ENCODE data around the gene WIPF3. TPM values are rescaled to one million over a fixed set of nuclear protein-coding genes. Genes with fewer than 3 reads are reported as not detected.

The WIPF3 gene
- total and polyA plus RNA-seq, 8 donors, result 1.2 to 11.2 (median 4.0) TPM; not detected in 1

DNA sequence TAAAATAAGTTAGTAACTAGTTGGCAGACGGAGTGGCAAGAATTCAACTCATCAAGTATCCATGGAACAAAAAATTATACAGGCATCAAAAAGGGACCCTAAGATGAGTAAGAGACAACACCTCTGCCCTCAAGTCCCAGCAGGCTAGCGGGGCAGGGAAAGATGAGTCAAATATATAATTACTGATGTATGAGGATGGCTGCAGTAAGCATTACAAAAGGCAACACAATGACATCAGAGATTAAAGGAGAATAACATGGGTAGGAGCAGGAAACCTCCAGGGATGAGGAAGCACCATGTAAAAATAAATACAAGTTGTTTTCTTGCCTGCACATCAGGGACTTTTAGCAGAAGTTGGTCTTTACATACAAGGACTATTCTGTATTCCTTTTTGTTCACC is 133.9 kb downstream of the WIPF3 start:
- TF ChIP-seq, protein P1, sequence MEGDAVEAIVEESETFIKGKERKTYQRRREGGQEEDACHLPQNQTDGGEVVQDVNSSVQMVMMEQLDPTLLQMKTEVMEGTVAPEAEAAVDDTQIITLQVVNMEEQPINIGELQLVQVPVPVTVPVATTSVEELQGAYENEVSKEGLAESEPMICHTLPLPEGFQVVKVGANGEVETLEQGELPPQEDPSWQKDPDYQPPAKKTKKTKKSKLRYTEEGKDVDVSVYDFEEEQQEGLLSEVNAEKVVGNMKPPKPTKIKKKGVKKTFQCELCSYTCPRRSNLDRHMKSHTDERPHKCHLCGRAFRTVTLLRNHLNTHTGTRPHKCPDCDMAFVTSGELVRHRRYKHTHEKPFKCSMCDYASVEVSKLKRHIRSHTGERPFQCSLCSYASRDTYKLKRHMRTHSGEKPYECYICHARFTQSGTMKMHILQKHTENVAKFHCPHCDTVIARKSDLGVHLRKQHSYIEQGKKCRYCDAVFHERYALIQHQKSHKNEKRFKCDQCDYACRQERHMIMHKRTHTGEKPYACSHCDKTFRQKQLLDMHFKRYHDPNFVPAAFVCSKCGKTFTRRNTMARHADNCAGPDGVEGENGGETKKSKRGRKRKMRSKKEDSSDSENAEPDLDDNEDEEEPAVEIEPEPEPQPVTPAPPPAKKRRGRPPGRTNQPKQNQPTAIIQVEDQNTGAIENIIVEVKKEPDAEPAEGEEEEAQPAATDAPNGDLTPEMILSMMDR (IDR thresholded peaks at IDR 0.05), result no peak
- TF ChIP-seq POLR2A (IDR thresholded peaks at IDR 0.05) (no peak), EP300 (IDR thresholded peaks at IDR 0.05) (no peak), POLR2AphosphoS5 (IDR thresholded peaks at IDR 0.05) (no peak)
- Histone ChIP-seq H3K4me1 (peaks cover 0 to 6% (median 0%) of the 10 kb centered on the region in 4 donors), H3K27ac (no peak overlapping the region), H3K36me3 (peaks cover 13 to 99% (median 93%) of the 10 kb centered on the region in 4 donors), H3K27me3 (no peaks in the 10 kb centered on the region), H3K9me3 (no peaks in the 10 kb centered on the region), H3K4me3 (no peak overlapping the region)
- no peak for DNase-seq
- WGBS, 5 donors, result 91 to 97% (median 97%) methylated on average over 2 of the region's 2 CpGs
- intact Hi-C loops (cut with DNase I; ENCODE audit: low total_unique reads), result no loop called here

DNA sequence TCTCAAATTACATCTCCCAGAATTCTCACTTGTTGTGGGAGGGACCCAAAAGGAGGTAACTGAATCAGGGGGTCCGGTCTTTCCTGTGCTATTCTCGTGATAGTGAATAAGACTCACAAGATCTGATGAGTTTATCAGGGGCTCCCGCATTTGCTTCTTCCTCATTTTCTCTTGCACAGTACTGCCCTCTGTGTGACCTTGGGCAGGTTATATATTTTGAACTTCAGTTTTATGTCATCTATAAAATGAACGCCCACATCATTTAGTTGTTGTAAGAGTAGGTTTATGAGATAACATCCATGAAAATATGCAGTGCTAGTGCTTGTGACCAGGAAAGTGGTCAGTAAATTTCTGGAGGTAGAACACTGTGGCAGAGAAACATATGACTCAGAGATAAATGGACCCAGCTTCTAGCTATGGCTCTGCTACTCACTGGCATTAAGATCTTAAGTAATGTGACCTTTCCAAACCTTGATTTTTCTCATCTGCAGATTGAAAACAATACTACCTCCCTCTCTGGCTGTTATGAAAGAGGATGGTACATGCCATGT is 139.0 kb downstream of the WIPF3 start:
- Histone ChIP-seq H3K9me3 (no peaks in the 10 kb centered on the region), H3K36me3 (peaks cover 15 to 87% (median 62%) of the 10 kb centered on the region in 4 donors), H3K27me3 (no peaks in the 10 kb centered on the region), H3K4me3 (no peak overlapping the region), H3K27ac (no peak overlapping the region), H3K4me1 (peaks cover 0 to 13% (median 5%) of the 10 kb centered on the region in 4 donors)
- WGBS, 5 donors, result 88 to 97% (median 95%) methylated on average over 4 of the region's 4 CpGs
- intact Hi-C loops (cut with DNase I; ENCODE audit: low total_unique reads), result no loop called here
- TF ChIP-seq POLR2AphosphoS5 (IDR thresholded peaks at IDR 0.05) (no peak), EP300 (IDR thresholded peaks at IDR 0.05) (no peak), POLR2A (IDR thresholded peaks at IDR 0.05) (no peak)
- TF ChIP-seq, protein P1 (IDR thresholded peaks at IDR 0.05), result no peak
- DNase-seq, result no peak

DNA sequence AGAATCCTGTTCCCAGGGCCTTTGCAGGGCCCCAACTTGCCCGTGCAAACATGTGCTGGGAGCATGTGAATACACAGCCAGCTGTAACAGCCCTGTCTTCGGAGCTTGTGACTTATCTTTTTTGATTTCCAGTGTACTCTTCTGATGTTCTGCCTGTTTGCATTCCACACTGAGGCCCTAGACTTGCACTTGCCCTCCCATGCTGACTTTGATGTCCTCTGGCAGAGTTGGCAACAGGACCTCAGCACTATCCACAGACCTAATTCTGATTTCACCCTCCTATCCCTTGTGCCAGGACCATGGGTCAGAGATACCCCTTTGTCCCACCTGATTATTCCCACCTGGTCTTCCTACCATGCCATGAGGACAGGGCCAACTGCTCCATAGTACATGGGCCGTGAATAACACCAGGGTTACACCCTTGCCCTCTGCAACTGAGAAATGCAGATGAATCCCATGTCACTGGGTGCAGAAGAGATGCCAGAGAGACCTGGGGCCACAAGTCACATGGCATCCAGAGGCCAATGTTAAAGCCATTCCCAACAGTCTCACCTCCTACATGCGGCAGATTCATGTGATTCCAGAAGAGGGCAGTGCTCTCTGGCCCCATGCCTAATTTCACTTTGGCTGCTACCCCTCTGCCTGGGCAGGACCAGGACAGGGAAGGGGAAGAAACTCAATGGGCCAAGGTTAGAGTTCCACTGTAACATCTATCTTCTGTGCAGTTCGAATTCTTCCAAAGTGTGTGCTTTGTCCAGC is 140.3 kb downstream of the WIPF3 start:
- H3K36me3 ChIP-seq, result peaks cover 22 to 86% (median 62%) of the 10 kb centered on the region in 4 donors

DNA sequence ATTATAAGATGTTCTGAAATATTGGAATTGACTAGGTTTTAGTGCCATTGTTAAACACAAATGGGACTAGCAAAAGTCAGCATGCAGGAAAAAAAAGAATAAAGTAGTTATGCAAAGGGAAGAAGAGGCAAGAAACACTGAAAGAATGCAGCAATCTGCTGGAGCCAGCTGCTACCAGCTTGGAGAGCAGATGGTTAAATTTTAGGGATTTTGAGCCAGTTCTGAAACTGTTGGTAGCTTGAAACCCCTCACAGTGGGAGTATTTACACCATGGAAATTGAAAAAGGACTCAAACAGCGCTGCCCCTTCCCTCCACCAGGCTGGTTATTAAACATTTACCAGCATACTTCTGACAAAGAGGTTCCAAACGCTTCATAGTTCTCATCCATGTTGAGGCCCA is 142.3 kb downstream of the WIPF3 start:
- DNase-seq, result no peak
- Histone ChIP-seq H3K9me3 (no peaks in the 10 kb centered on the region), H3K36me3 (peaks cover 22 to 83% (median 58%) of the 10 kb centered on the region in 4 donors), H3K27me3 (no peaks in the 10 kb centered on the region), H3K27ac (no peak overlapping the region), H3K4me1 (peaks cover 0 to 10% (median 3%) of the 10 kb centered on the region in 4 donors), H3K4me3 (no peak overlapping the region)
- 67 to 84% (median 76%) methylated on average over 2 of the region's 2 CpGs for WGBS, 5 donors
- intact Hi-C loops (cut with DNase I; ENCODE audit: low total_unique reads), result no loop called here
- no peak for TF ChIP-seq EP300 (IDR thresholded peaks at IDR 0.05)
- TF ChIP-seq POLR2AphosphoS5 (IDR thresholded peaks at IDR 0.05), result no peak
- TF ChIP-seq, protein P1 (IDR thresholded peaks at IDR 0.05), result no peak
- no peak for TF ChIP-seq POLR2A (IDR thresholded peaks at IDR 0.05)

More for the DNA sequence above, 140.3 kb downstream of the WIPF3 start:
- Histone ChIP-seq H3K4me3 (no peak overlapping the region), H3K27me3 (no peaks in the 10 kb centered on the region), H3K9me3 (no peaks in the 10 kb centered on the region), H3K4me1 (peaks cover 0 to 11% (median 5%) of the 10 kb centered on the region in 4 donors), H3K27ac (no peak overlapping the region)
- TF ChIP-seq POLR2A (IDR thresholded peaks at IDR 0.05) (no peak), POLR2AphosphoS5 (IDR thresholded peaks at IDR 0.05) (peak in 1 of 3 donors; percentile 20), EP300 (IDR thresholded peaks at IDR 0.05) (no peak)
- TF ChIP-seq, protein P1 (IDR thresholded peaks at IDR 0.05), result peak in 4 of 7 experiments; percentile 21 to 38 (median 30)
- peak; percentile 32 to 60 for DNase-seq
- 72 to 86% (median 77%) methylated on average over 5 of the region's 5 CpGs for WGBS, 5 donors
- intact Hi-C loops (cut with DNase I; ENCODE audit: low total_unique reads), result no loop called here

Measured in stomach (tissue), 9 donors.